HepG2 (cell line): ENCODE data around the gene ALDH1L2. TPM values are rescaled to one million over a fixed set of nuclear protein-coding genes. Genes with fewer than 3 reads are reported as not detected.

Source experiments
- ASH2L ChIP-seq: fragments of 300-600, 200-600 bp; sonication (generic); IDR thresholded peaks from 2 replicates; pipeline ENCODE4 v1.7.0; 2017; ENCODE audit warnings: low read depth, mild to moderate bottlenecking, moderate library complexity, mixed read lengths, low read length; ENCODE audit not compliant: insufficient read length
- ATF7-NPFF ChIP-seq: sonication (generic); formaldehyde crosslinking; IDR thresholded peaks from 2 replicates; pipeline ENCODE4 v1.8.1; 2023; ENCODE audit warnings: mild to moderate bottlenecking, low read depth, missing genetic modification reagents, moderate library complexity
- ATM ChIP-seq: fragments of 450-650 bp; IDR thresholded peaks from 2 replicates; pipeline ENCODE4 v1.7.1; 2017; ENCODE audit warnings: mild to moderate bottlenecking, borderline replicate concordance
- ELF1 ChIP-seq: sonication (generic); formaldehyde crosslinking; IDR thresholded peaks from 2 replicates; pipeline ENCODE4 v1.4.0; 2020; ENCODE audit warnings: missing genetic modification reagents
- GFI1 ChIP-seq: sonication (generic); formaldehyde crosslinking; IDR thresholded peaks from 2 replicates; pipeline ENCODE4 v1.5.0; 2020; ENCODE audit warnings: missing genetic modification reagents, mild to moderate bottlenecking, borderline replicate concordance
- GZF1 ChIP-seq: sonication (generic); formaldehyde crosslinking; IDR thresholded peaks from 2 replicates; pipeline ENCODE4 v1.5.1; 2020; ENCODE audit warnings: mild to moderate bottlenecking, missing genetic modification reagents
- HNF4G ChIP-seq, 2 experiments: sonication (generic) in 1 of 2; formaldehyde crosslinking in 1 of 2; IDR thresholded peaks; 2 replicates each; pipeline versions ENCODE4 v1.4.0 to v1.6.1; 2011 to 2020; ENCODE audit warnings: borderline replicate concordance in 2 of 2, low read depth in 2 of 2, mild to moderate bottlenecking in 2 of 2, low read length in 1 of 2, missing genetic modification reagents in 1 of 2, moderate library complexity in 1 of 2
- KMT2A ChIP-seq: sonication (generic); formaldehyde crosslinking; IDR thresholded peaks from 2 replicates; pipeline ENCODE4 v1.4.0; 2020; ENCODE audit warnings: missing genetic modification reagents
- RELA ChIP-seq: sonication (generic); formaldehyde crosslinking; IDR thresholded peaks from 2 replicates; pipeline ENCODE4 v1.4.0; 2020; ENCODE audit warnings: missing genetic modification reagents
- SETDB1 ChIP-seq: sonication (generic); formaldehyde crosslinking; IDR thresholded peaks from 2 replicates; pipeline ENCODE4 v1.5.1; 2020; ENCODE audit warnings: missing genetic modification reagents, mild to moderate bottlenecking, borderline replicate concordance
- SP1 ChIP-seq, 2 experiments: fragments of 450-650 bp in 1 of 2; sonication (generic) in 1 of 2; formaldehyde crosslinking in 1 of 2; IDR thresholded peaks; 2 replicates each; pipeline versions ENCODE4 v1.4.0 to v1.6.1; 2016 to 2020; ENCODE audit warnings: missing genetic modification reagents in 1 of 2
- TARDBP ChIP-seq: sonication (generic); formaldehyde crosslinking; IDR thresholded peaks from 2 replicates; pipeline ENCODE4 v1.8.0; 2022; ENCODE audit warnings: mild to moderate bottlenecking, missing genetic modification reagents
- TCF7 ChIP-seq: sonication (generic); IDR thresholded peaks from 2 replicates; pipeline ENCODE4 v1.6.1; 2016; ENCODE audit warnings: antibody characterized with exemption, low read depth
- ZFP36L2 ChIP-seq: sonication (generic); formaldehyde crosslinking; IDR thresholded peaks from 2 replicates; pipeline ENCODE4 v1.4.0; 2020; ENCODE audit warnings: missing genetic modification reagents
- ZFX ChIP-seq: sonication (generic); formaldehyde crosslinking; IDR thresholded peaks from 2 replicates; pipeline ENCODE4 v1.4.0; 2020; ENCODE audit warnings: mild to moderate bottlenecking, low read depth, missing genetic modification reagents, moderate library complexity
- ZNF274 ChIP-seq: sonication (generic); formaldehyde crosslinking; IDR thresholded peaks from 2 replicates; pipeline ENCODE4 v1.5.1; 2020; ENCODE audit warnings: mild to moderate bottlenecking, missing genetic modification reagents
- ZNF3 ChIP-seq: IDR thresholded peaks from 2 replicates; pipeline ENCODE4 v1.7.0; 2017; ENCODE audit warnings: inconsistent platforms
- ZNF556 ChIP-seq: sonication (generic); formaldehyde crosslinking; IDR thresholded peaks from 2 replicates; pipeline ENCODE4 v1.4.0; 2020; ENCODE audit warnings: mild to moderate bottlenecking, missing genetic modification reagents, borderline replicate concordance
- ZNF572 ChIP-seq: sonication (generic); formaldehyde crosslinking; IDR thresholded peaks from 2 replicates; pipeline ENCODE4 v1.5.1; 2020; ENCODE audit warnings: mild to moderate bottlenecking, missing genetic modification reagents
- ZSCAN20 ChIP-seq: sonication (generic); formaldehyde crosslinking; IDR thresholded peaks from 2 replicates; pipeline ENCODE4 v1.4.0; 2020; ENCODE audit warnings: missing genetic modification reagents, mild to moderate bottlenecking, borderline replicate concordance
- polyA plus RNA-seq, 8 experiments: library from polyadenylated mRNA; depleted of rRNA in 3 of 8; stranded (reverse) in 7 of 8; unstranded in 1 of 8; fragments of >200 nt; fragmentation: Illumina TruSeq in 4 of 8; extraction: Trizol in 4 of 8; gene quantifications; 2 replicates each; pipeline versions ENCODE4 v1.2.1 to v1.2.3, GENCODE V29; 2011 to 2016; ENCODE audit warnings: low read depth in 4 of 8, missing spikeins in 1 of 8, mixed read lengths in 1 of 8; ENCODE audit not compliant: insufficient read depth in 1 of 8
- total RNA-seq, 5 experiments: library from RNA; depleted of rRNA; stranded (reverse); fragments of >200 nt; fragmentation: Illumina TruSeq; extraction: Trizol; gene quantifications; 2 replicates each; pipeline ENCODE4 v1.2.3, GENCODE V29; 2016; ENCODE audit warnings: low read depth in 1 of 5
- TF ChIP-seq, protein P1 (sequence below): sonication (generic); formaldehyde crosslinking; IDR thresholded peaks from 2 replicates; pipeline ENCODE4 v1.8.1; 2023; ENCODE audit warnings: mild to moderate bottlenecking, inconsistent platforms, moderate library complexity, missing genetic modification reagents, borderline replicate concordance
- TF ChIP-seq, protein P2 (sequence below): sonication (generic); formaldehyde crosslinking; IDR thresholded peaks from 2 replicates; pipeline ENCODE4 v1.4.0; 2020; ENCODE audit warnings: missing genetic modification reagents
- TF ChIP-seq, protein P3 (sequence below): IDR thresholded peaks from 2 replicates; pipeline ENCODE4 v1.6.1; 2018; ENCODE audit warnings: missing genetic modification reagents

Gene ALDH1L2
- total and polyA plus RNA-seq, 2 of the 13 experiments (the other 11 are each of a cell fraction or from before 2014, with no cell fraction given), result 0.40 to 4.6 TPM

DNA sequence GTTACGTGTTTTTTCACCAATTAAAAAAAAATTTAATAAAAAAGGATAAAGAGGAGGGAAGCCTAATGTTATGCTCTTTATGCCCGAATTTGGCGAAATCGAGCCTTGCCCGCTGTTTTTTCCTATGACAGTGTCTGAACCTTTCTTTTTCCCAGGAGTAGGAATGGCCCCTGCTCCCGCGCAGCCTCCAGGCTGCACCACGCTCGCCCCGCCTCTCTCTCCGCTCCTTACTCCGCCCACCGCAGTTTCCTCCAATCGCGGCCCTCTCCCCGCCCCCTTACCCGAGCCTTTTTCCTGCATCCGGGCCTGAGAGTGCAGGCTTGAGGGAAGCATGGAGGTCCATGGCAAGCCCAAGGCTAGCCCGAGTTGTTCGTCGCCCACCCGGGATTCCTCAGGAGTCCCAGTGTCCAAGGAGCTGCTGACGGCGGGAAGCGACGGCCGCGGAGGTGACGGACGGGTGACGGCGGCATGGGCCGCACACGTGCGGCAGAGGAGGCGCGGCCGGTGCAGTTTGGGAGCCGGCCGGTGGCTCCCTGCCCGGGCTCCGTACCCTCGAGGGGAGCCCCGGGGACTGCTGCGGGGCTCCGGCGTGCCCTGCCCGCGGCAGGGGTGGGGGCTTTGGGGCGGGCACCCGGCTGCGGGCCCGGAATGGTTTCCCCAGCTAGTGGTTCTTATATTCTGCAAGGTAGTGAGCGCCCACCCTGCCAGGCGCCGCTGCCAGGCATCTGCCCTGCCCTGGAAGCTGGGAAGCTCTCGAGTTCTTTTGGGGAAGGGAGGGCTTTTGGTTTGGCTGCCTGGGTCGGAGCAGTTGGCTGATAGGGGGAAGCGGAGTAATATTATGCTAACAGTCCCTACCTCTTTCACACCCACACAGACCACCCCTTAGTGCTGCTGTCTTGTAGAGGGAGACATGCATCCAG lies 98.0 kb downstream of the ALDH1L2 start, which contains the start of gene NOPCHAP1 (continued):
- TF ChIP-seq, protein P1, sequence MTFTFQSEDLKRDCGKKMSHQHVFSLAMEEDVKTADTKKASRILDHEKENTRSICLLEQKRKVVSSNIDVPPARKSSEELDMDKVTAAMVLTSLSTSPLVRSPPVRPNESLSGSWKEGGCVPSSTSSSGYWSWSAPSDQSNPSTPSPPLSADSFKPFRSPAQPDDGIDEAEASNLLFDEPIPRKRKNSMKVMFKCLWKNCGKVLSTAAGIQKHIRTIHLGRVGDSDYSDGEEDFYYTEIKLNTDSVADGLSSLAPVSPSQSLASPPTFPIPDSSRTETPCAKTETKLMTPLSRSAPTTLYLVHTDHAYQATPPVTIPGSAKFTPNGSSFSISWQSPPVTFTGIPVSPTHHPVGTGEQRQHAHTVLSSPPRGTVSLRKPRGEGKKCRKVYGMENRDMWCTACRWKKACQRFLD (CRISPR knock-in tag), result 0 out of 2 replicates have a peak, but pooled peaks have one; percentile 53
- no peak for TF ChIP-seq SP1 (IDR thresholded peaks at IDR 0.05)
- TF ChIP-seq SP1 (CRISPR knock-in tag; IDR thresholded peaks at IDR 0.05), result peak; percentile 78
- no peak for TF ChIP-seq ZNF3 (CRISPR knock-in tag)
- TF ChIP-seq GZF1 (CRISPR knock-in tag), result 0 out of 2 replicates have a peak, but pooled peaks have one; percentile 17
- TF ChIP-seq TARDBP (CRISPR knock-in tag), result no peak; the same call in 1 of the 2 replicates
- no peak for TF ChIP-seq ATF7-NPFF (CRISPR knock-in tag)
- no peak for TF ChIP-seq GFI1 (CRISPR knock-in tag)
- TF ChIP-seq KMT2A (CRISPR knock-in tag), result peak; percentile 87; the same call in 1 of the 2 replicates
- 0 out of 2 replicates have a peak, but pooled peaks have one; percentile 39 for TF ChIP-seq RELA (CRISPR knock-in tag)
- TF ChIP-seq ATM, result no peak
- no peak for TF ChIP-seq ZFP36L2 (CRISPR knock-in tag)
- no peak for TF ChIP-seq TCF7
- TF ChIP-seq ZNF556, result no peak
- no peak for TF ChIP-seq SETDB1
- 0 out of 2 replicates have a peak, but pooled peaks have one; percentile 69 for TF ChIP-seq ZNF572
- TF ChIP-seq, protein P2, sequence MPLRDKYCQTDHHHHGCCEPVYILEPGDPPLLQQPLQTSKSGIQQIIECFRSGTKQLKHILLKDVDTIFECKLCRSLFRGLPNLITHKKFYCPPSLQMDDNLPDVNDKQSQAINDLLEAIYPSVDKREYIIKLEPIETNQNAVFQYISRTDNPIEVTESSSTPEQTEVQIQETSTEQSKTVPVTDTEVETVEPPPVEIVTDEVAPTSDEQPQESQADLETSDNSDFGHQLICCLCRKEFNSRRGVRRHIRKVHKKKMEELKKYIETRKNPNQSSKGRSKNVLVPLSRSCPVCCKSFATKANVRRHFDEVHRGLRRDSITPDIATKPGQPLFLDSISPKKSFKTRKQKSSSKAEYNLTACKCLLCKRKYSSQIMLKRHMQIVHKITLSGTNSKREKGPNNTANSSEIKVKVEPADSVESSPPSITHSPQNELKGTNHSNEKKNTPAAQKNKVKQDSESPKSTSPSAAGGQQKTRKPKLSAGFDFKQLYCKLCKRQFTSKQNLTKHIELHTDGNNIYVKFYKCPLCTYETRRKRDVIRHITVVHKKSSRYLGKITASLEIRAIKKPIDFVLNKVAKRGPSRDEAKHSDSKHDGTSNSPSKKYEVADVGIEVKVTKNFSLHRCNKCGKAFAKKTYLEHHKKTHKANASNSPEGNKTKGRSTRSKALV (CRISPR knock-in tag), result peak; percentile 52; the same call in 1 of the 2 replicates
- TF ChIP-seq ZFX (CRISPR knock-in tag), result peak; percentile 88
- no peak for TF ChIP-seq ZSCAN20
- no peak for TF ChIP-seq HNF4G (IDR thresholded peaks at IDR 0.05; ENCODE audit: borderline replicate concordance, low read depth, low read length)
- TF ChIP-seq HNF4G (CRISPR knock-in tag; IDR thresholded peaks at IDR 0.05; ENCODE audit: borderline replicate concordance, low read depth), result peak; percentile 72; the same call in 1 of the 2 replicates
- peak; percentile 67 for TF ChIP-seq ELF1
- TF ChIP-seq, protein P3, sequence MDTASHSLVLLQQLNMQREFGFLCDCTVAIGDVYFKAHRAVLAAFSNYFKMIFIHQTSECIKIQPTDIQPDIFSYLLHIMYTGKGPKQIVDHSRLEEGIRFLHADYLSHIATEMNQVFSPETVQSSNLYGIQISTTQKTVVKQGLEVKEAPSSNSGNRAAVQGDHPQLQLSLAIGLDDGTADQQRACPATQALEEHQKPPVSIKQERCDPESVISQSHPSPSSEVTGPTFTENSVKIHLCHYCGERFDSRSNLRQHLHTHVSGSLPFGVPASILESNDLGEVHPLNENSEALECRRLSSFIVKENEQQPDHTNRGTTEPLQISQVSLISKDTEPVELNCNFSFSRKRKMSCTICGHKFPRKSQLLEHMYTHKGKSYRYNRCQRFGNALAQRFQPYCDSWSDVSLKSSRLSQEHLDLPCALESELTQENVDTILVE (CRISPR knock-in tag), result 0 out of 2 replicates have a peak, but pooled peaks have one; percentile 44
- peak; percentile 65 for TF ChIP-seq ASH2L
- peak; percentile 86; the same call in 1 of the 2 replicates for TF ChIP-seq ZNF274 (CRISPR knock-in tag)
